ENCODE data around the gene CACNA1C.

The CACNA1C gene

DNA sequence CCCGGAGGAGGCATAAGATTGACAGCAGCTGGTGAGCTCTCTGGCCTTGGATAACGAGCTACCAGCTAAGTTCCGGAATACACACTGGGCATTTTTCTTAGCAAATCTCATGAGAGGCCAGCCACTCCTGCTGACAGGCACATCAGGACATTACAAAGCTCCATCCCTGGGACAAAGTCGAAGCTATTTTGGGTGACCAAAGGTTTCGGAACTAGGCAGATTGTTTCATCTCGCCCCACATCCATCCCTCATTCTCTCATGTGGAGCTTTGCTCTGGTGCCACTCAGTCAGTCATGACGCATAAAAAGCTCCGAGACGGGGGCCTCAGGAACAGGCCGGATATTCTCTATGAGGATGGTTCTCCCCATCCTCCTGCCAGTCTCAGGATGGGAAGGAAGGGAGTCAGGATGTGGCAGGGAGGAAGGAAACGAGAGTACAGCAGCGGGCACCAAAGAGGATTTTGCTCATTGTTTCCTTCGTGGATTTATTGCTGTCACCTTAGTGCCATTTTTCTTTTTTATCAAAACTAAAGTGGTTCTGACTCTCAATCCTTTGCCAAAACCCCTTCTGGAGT is 488.9 kb downstream of the CACNA1C start:
- DNase-seq, result no peak

DNA sequence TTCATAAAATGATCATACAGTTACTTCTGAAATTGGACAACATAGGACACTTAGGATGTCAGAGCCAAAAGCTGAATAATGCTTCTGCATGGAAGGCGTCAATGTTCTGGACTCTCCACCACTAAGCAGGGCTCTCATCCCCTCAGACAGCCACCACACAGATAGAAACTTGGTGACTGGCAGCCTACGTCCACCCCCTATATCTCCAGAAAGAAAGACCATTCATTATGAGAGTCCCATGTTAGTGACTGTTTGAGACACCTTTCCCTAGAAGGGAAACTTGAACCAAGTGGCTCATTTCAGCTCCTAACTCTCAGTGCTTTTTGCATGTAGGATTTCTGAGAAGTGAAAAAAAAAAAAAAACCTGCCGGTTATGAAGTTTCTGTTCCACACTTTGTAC is 491.0 kb downstream of the CACNA1C start:
- DNase-seq, result no peak

DNA sequence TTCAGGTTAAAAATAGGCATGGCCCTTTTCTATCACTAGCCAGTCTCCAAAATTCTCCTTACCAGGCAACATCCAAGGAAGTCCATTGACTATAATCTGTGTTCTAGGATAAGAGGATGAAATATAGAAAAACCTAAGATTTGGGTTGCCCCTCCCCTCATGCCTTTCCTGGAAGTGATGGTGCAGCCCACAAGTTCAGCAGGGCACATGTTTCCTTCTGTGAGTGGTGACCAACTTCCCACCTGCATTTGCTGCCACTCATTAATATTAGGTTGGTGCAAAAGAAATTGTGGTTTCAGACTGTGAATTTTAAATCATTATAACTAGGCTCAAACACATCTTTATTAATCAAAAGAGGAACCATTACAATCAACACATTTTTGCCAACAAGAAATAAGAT is 491.4 kb downstream of the CACNA1C start:
- DNase-seq, result no peak

DNA sequence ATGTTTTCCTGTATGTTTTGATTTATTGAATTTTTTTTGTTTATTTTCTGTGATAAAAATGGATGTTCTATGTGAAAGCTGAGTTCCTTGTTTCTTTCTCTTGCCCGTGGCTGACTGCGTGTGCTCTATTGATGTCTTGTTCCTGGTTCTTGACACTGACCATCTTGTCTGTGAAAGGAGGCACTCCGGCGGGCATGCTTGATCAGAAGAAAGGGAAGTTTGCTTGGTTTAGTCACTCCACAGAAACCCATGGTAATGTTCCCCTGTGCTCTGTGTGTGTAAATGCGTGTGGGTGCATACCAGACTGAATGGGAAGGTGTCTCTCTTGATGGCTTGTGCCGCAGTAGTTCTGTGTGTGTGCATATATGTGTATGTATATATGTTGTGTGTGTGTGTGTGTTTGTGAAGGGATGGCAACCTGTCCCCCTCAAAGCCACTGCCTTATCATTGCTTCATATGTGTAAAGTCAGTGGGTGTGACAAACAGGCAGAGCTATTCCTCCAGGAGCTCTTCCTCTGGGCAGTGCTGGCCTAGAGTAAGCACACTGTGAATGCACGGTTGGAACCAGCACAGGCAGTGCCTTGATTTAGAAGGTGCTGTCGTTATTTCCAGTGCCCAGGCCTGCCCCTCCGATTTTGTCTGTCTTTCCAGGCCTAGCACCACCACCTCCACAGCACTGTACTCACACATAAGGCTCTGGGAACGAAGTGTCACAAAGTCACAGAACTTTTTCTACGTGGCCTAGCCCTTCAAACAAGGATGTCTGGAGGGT is 494.7 kb downstream of the CACNA1C start:
- no peak for DNase-seq

DNA sequence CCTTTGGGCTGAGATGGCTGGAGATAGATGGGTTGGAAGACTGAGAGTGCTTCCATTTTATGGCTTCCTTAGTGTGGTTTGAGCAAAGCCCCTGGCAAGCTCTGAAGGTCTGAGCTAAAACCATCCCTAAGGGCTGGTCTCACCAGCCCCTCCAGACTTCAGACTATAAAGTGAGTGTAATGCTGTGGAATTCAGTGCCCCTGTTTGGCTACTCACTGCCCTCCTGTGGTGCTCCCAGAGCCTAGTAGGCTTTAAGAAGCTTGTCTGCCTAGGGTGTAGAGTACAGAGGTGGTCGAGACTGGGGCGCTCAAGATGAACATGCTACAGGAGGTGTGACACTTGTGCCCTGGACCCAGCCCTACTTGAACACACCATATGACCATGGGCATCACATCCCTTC is 495.3 kb downstream of the CACNA1C start:
- peak; percentile 11 for DNase-seq

DNA sequence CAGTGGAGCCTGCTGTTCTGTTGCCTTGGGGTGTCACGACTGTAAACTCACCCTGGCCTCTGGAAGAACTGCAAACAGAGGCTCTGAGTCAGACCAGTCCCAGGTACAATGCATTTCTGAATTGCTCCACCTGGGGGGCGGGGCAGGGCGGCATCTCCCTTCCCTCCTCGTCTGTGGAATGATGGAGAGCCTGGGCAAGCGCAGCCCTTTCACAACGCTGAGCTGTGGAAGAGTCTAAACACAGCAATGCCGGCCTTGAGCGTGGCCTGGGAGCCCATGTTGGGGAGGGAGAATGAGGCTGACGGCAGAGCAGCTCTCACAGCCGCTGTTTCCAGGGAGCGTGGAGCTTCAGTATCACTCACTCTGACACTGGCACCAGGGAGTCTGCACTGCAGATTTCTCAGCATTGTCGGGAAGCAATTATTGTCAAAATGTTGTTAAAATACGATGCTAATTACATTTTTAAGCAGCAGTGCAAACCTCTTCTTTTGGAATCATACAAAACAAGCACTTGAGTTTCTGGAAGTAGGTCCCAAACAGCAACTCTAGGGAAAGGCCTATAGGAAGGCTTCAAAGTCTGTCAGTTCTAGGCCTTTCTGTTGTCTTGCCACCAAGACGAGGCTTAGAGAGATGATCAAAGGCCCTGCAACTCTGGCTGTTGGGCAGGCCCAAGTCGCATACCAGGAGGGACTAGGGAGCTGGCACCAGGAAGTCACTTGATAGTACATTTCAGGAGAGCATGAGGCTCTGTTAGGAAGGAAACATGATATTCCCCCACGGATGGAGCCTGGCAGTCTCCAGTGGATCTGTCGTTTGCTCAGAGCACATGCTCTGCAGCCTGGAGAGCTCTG is 498.0 kb downstream of the CACNA1C start:
- no peak for DNase-seq

DNA sequence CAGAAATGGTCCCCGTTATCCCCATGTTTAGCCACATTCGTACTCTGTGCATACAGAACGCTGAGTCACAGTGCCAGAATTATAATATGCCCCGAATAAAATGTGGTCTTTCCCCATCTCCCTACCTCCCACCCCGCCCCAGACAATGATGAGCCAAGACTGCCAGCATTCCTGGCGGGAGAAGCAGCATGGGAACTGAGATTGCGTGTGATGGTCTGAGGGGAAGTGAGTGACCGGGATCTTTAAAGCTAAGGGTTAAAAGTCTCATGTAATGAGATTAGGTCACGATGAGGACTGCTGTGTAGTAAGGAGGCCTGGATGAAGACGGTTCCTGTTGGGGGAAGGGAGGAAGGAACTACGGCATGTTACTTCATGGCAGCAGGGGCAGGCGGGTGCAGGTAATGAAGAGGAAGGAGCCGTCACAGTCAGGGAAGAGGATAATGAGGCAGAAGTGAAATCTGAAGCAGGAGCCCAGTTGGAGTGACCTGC is 498.7 kb downstream of the CACNA1C start:
- DNase-seq, result peak; percentile 15

DNA sequence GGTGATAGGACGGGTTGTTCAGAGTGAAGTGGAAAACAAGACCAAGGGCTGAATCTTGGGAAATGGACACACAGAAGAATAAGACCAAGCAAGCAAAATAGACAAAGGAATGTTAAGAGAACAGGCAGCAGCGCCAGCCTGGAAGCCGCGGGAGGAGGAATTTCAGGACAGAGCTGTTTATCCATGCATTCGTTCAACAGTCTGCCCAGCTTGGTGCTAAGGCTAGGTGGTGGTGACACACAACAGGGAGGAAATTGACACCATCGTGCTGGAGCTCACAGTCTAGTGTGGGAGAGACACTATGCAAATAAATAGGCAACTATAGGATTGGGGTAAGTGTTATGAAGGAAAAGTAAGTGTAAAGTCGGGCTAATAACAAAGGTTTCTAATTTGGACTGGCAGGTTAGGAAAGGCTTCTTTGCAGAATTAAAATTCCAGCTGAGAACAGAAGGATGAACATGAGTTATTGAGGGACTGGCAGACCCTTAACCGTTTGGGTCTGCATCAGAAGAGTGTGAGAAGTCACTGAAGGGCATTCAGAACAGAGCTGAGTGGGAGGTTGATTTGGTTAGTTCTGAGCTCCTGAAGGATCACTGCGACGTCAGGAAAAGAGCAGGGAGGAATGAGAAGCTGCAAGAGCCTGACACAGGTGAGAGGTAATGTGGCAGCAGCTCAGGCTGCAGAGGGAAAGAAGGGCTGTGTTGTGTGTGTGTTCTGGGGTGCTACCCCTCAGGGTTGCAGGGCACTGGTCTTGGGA is 499.4 kb downstream of the CACNA1C start:
- no peak for DNase-seq

DNA sequence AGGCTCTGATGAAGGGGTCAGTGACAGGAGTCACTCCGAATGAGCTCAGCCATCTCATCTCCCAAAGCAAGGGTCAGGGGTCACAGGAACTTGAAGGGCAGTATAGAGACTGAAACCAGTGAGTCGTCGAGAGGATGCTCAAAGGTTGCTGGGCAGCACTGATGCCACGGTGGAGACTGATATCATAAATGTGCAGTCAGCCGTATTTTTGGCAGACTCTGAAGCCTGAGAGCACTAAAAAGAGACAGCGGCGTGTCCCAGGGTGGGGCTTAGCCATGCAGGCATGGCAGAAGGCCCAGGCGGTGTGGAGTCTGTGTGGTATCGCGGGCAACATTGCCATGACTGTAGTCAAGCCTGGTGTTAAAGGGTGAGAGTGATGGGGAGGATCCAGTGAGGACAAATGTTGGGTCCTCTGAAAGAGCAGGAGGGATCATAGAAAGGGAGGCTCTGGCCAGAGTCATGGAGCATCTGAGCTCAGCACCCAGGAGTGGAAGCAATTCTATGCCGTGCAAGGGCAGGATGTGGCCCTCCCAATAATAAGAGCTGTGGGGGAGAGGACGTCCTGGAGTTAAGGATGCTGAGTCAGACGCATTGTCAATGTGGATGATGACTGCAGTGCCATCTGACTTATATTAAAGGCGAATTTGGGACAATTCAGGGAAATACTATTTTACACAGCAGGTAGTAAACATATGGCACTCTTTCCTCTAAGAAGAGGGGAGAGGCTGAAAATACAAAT is 500.8 kb downstream of the CACNA1C start:
- DNase-seq, result peak; percentile 32

DNA sequence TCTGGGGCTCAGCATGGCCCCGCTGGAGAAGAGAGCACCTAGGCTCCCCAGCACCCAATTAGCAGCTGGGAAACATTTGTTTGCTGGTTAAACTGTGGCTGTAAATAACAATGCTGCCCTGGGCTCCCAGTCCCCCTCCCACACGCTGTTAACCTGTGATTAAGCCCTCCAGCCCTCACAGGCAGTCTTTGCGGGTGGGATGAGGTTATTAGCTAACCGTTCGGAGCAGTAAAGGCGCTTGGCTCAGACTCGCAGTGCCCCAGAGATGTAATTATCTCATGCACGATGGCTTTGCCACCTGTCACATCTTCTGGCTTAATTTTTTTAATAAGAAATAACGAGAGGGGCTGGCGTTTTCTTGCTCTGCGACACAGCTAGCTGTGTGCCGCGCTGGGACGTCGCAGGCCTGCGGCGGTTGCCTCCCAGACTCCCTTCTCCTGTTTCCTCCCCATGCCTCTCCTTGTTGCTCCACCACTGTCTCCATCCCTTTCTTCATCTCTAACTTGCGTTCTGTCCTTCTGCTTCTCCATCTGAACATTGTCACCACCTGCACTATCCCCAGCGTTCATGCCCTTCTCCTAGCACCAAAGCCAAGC is 502.8 kb downstream of the CACNA1C start:
- no peak for DNase-seq

DNA sequence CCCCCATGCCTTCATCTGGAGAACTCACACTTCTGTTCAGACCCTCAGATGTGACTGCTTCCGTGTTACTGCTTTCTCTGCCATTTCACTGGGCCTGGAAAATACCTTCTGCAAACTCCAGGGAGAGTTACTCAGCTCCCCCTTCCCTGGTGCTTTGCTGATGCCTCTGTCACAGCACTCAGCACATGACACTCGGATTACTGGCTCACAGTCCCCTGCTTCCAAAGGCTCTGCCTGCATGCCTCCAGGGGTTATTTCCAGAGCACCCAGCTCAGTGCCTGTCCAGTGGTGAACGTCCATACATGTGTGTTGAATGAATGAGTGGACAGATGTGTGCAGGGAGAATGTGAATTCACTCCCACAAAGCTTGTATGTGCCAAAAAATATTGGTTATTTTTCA is 504.8 kb downstream of the CACNA1C start:
- DNase-seq, result no peak

DNA sequence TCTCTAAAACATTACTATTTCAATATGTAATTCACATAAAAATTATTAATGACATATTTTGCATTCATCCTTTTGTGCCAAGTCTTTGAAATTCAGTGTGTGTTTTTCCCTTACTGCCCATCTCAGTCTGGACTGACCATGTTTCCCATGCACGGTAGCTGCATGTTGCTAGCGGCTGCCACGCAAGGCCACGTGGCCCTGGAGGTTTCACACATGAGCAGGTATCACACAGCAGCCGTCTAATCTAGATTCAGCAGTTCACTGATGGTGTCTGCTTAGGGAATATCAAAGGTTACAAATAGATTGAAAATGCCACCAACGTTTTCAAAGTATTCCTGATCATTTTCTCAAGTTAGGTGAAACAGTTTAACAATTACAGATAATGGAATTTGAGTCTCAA is 507.1 kb downstream of the CACNA1C start:
- no peak for DNase-seq

DNA sequence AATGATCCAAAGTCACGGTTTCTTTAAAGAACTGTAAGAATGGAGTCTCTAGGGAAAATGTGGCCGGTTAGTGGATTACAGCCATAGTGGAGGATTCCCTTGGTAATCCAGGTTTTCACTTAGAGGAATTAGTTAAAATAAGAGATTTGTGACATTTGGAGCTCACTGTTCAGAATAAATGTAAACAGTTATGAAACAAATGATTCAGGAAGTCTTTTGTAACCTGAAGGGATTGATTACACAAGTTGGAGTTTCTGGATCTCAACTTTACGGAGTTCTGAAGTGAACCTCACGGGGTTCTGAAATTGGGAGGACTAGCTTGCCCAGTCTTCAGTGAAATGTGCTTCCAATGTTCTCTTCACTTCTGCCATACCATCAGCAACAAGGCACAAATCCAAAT is 507.6 kb downstream of the CACNA1C start:
- no peak for DNase-seq

DNA sequence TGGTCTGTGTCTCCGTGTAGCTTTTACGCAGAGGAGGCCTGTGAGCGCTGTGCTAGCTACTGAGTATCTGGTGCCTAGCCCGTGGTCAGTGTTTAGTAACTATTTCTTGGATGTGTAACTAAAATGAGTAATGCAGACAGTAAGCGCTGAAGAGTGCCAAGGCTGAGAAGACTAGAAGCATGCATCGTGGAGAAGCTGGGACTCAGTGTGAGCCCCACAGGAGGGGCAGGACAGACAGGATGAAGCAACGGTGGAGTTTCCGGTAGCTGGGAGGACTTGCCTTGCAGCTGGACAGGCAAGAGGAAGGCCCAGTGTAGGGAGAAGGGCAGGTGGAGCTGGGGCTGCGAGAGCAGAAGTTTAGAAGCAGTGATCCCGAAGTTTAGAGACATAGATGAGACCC is 508.6 kb downstream of the CACNA1C start:
- peak; percentile 27 for DNase-seq

DNA sequence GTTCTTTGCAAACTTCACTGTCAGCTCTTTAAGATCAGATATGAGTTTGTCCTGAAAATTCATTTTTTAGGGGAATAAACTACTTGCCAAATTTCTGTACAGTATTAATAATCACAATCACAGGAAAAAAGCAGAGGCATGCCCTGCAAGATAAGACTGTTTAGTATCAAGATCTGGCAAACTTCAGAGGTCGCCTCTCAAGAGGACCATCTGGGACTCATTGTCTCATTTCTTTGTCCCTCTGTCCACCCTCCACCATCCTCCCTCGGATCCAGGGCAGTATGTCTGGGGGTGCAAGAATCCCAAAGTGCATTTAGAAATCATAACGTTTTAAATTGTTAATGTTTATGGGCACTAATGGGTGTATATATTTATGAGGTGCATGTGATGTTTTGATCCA is 509.6 kb downstream of the CACNA1C start:
- DNase-seq, result no peak

DNA sequence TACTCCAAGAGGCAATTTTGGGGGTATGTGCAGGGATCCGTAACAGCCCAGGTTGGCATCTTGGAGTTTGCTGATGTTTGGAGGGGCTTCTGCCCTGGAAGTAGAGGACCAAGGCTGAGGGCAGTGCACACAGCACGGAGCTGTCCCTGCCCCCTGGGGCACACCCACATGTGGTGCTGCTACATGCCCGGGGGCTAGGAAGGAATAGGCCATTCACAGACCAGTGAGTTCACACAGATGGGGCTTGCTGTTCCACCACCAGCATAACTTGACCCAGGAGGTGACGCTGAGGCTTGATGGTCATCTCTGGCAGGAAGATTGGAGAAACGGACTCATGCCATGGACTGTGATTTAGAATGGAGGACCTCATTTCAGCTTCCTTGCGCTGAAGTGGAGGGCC is 510.9 kb downstream of the CACNA1C start:
- no peak for DNase-seq

DNA sequence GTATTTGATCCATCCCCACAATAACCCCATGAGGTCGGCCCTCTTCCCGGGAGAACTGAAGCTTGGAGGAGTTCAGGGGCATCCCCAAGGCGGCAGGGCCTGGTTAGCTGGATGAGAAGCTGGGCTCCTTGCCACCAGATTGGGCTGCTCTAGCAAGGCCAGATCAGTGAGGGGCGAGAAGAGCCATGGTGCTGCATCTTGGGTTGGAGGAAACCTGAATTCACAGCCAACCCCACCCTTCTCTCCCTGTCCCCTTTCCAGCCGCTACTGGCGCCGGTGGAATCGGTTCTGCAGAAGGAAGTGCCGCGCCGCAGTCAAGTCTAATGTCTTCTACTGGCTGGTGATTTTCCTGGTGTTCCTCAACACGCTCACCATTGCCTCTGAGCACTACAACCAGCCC is 513.4 kb downstream of the CACNA1C start:
- DNase-seq, result no peak

DNA sequence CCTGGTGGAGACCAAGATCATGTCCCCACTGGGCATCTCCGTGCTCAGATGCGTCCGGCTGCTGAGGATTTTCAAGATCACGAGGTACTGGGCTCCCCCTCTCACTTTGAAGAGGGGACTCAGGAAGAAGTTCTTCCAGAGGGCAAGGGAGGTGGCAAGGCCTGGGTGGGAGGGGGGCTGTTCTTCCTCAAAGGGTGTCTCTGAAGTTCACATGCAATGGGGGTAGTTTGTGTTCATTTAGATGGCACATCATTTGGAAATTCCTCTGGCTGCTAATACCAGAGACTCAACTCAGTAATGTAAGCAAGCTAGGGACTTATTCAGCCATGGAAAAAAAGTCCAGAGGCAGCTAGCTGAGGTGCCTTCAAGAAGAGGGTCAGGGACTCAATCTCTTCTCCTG is 514.9 kb downstream of the CACNA1C start:
- DNase-seq, result no peak

DNA sequence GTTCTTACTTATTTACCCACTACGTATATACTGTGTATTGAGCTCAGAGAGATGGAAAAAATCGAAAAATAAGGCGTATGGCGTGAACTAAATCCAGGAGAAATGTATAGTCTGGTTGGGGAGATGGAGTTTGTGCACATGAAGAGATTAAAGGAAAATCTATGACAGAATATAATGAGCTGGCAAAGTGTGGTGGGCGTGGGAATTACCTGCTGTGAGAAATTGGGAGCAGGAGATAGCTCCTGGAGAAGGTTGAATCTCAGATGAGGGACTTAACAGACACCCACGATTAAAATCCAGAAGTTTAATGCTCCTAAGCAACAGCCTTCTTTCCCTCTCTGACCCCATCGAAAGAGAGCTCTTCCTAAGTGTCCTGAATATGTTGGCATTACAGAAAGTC is 517.8 kb downstream of the CACNA1C start:
- no peak for DNase-seq

DNA sequence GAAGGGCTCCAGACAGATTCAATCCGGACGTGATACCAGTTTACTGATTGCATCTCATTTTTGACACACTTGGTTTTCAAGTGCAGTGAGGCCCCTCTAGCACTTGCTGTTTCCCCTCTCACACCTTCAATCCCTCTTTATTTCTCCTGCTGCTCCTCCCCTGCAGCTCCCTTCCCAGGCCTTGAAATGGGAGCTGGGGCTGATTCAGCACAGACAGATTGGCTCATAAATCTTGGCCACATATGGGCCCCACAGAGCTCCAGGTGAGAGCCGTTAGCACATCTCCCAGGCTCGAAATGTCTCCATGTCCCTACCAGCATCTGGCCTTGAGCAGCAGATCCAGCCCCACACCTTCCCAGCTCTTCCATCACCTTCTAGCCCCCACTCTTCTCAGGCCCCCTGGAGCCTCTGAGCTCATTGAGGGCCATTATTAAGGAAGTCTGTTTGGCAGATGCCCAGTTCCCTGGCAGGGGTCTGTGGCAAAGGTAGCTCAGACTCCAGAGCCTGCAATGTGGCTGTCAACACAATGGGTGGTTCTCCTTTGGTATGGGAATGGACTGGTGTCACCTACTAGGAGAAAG is 521.7 kb downstream of the CACNA1C start:
- no peak for DNase-seq

DNA sequence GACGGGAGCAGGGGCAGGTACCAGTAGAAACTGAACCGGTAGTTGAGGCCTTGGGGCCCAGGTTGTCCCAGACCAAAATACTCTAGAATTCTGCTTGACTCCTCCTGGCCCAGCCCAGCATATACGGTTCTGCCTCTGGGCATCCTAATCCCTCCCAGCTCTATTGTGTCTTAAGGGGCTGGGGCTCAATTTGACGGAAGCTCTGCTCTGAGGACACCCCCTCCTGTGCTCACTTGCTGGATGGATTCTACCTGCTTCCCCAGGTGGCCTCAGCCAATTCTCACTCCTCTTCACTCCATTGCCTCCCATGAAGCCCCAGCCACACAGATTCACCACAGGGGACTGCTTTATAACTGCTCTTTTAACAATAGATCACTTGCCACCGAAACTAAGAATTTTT is 522.5 kb downstream of the CACNA1C start:
- no peak for DNase-seq

DNA sequence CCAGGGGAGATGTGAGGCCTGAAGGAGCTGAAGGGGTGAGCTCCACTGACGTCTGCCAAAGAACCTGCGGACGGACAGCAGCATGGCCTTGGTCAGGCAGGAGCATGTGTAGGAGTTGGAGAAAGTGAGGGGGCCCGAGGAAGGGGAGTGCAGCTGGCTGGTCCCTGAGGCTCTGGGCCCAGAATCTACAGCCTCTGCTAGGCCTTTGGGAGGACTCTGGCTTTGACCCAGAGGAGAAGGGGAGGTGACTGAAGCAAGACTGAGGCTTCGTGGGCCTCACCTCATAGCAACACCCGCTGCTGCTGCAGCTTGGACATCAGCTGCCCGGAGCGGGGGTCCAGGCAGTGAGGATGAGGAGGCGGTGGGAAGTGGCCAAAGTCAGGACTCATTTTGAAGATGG is 525.4 kb downstream of the CACNA1C start:
- no peak for DNase-seq
